H9 (cell line): ENCODE results near the gene VEZF1. TPM values are rescaled to one million over a fixed set of nuclear protein-coding genes. Genes with fewer than 3 reads are reported as not detected.

Source experiments
- DNase-seq: peaks from one replicate; pipeline ENCODE4 v3.0.0-alpha.2; 2017
- H2AFZ ChIP-seq: one replicate; pipeline ENCODE4 v1.6.1; 2013; ENCODE audit warnings: mild to moderate bottlenecking, low read length, control low read depth, moderate library complexity
- H2AK5ac ChIP-seq: 2 replicates; pipeline ENCODE4 v1.6.1; 2013; ENCODE audit warnings: low read length, control low read depth, mixed read lengths; ENCODE audit not compliant: insufficient read length
- H2BK120ac ChIP-seq: one replicate; pipeline ENCODE4 v1.6.1; 2013; ENCODE audit warnings: low read depth, mild to moderate bottlenecking, low read length, control low read depth, inconsistent platforms; ENCODE audit not compliant: poor library complexity, severe bottlenecking
- H2BK12ac ChIP-seq: 2 replicates; pipeline ENCODE4 v1.6.1; 2013; ENCODE audit warnings: low read length, control low read depth, mixed read lengths, low read depth; ENCODE audit not compliant: insufficient read length
- H2BK15ac ChIP-seq: 2 replicates; pipeline ENCODE4 v1.6.1; 2013; ENCODE audit warnings: low read depth, low read length, control low read depth
- H2BK20ac ChIP-seq: one replicate; pipeline ENCODE4 v1.6.1; 2013; ENCODE audit warnings: low read depth, mild to moderate bottlenecking, low read length, control low read depth, inconsistent platforms; ENCODE audit not compliant: poor library complexity, severe bottlenecking
- H2BK5ac ChIP-seq: 2 replicates; pipeline ENCODE4 v1.6.1; 2013; ENCODE audit warnings: low read length, control low read depth, mixed read lengths; ENCODE audit not compliant: insufficient read length
- H3K14ac ChIP-seq: 2 replicates; pipeline ENCODE4 v1.6.1; 2013; ENCODE audit warnings: low read length, control low read depth; ENCODE audit not compliant: insufficient read depth
- H3K18ac ChIP-seq: 2 replicates; pipeline ENCODE4 v1.6.1; 2013; ENCODE audit warnings: low read depth, mild to moderate bottlenecking, mixed read lengths, low read length, control low read depth; ENCODE audit not compliant: insufficient read length
- H3K23ac ChIP-seq: 2 replicates; pipeline ENCODE4 v1.6.1; 2013; ENCODE audit warnings: low read length, control low read depth, mixed read lengths, low read depth; ENCODE audit not compliant: insufficient read length
- H3K23me2 ChIP-seq: 2 replicates; pipeline ENCODE4 v1.6.1; 2013; ENCODE audit warnings: low read depth, mild to moderate bottlenecking, mixed read lengths, low read length, control low read depth; ENCODE audit not compliant: insufficient read length, poor library complexity, severe bottlenecking
- H3K27ac ChIP-seq: 2 replicates; pipeline ENCODE4 v1.5.1; 2013; ENCODE audit warnings: low read length, control low read depth, mixed read lengths, low read depth; ENCODE audit not compliant: insufficient read length
- H3K27me3 ChIP-seq: 2 replicates; pipeline ENCODE4 v1.6.1; 2013; ENCODE audit warnings: low read length, control low read depth, inconsistent platforms; ENCODE audit not compliant: insufficient read depth
- H3K4ac ChIP-seq: 2 replicates; pipeline ENCODE4 v1.6.1; 2013; ENCODE audit warnings: low read depth, mild to moderate bottlenecking, control low read depth, inconsistent platforms, low read length, moderate library complexity
- H3K4me1 ChIP-seq: 2 replicates; pipeline ENCODE4 v1.6.1; 2013; ENCODE audit warnings: low read length, control low read depth, inconsistent platforms; ENCODE audit not compliant: insufficient read depth
- H3K4me2 ChIP-seq: 2 replicates; pipeline ENCODE4 v1.6.1; 2013; ENCODE audit warnings: low read length, control low read depth, mixed read lengths; ENCODE audit not compliant: insufficient read length, insufficient read depth
- H3K56ac ChIP-seq: 2 replicates; pipeline ENCODE4 v1.6.1; 2013; ENCODE audit warnings: low read depth, mild to moderate bottlenecking, mixed read lengths, low read length, control low read depth; ENCODE audit not compliant: insufficient read length
- H3K79me1 ChIP-seq: 2 replicates; pipeline ENCODE4 v1.6.1; 2013; ENCODE audit warnings: low read depth, mild to moderate bottlenecking, moderate library complexity, low read length, control low read depth, inconsistent platforms; ENCODE audit not compliant: insufficient read depth, poor library complexity, severe bottlenecking
- H3K79me2 ChIP-seq: 2 replicates; pipeline ENCODE4 v1.6.1; 2013; ENCODE audit warnings: low read length, control low read depth, inconsistent platforms; ENCODE audit not compliant: insufficient read depth
- H3K9ac ChIP-seq: 2 replicates; pipeline ENCODE4 v1.6.1; 2013; ENCODE audit warnings: low read length, control low read depth, mixed read lengths; ENCODE audit not compliant: insufficient read length; ENCODE audit errors: extremely low read depth
- H3K9me3 ChIP-seq: one replicate; pipeline ENCODE4 v1.6.1; 2013; ENCODE audit warnings: low read depth, low read length, inconsistent platforms; ENCODE audit not compliant: control insufficient read depth
- H3T11ph ChIP-seq: one replicate; pipeline ENCODE4 v1.6.1; 2013; ENCODE audit warnings: mild to moderate bottlenecking, low read length, control low read depth, inconsistent platforms
- H4K20me1 ChIP-seq: one replicate; pipeline ENCODE4 v1.6.1; 2013; ENCODE audit not compliant: control insufficient read depth, insufficient read length, insufficient read depth
- H4K5ac ChIP-seq: 2 replicates; pipeline ENCODE4 v1.6.1; 2013; ENCODE audit warnings: low read depth, mild to moderate bottlenecking, mixed read lengths, low read length, control low read depth; ENCODE audit not compliant: insufficient read length
- H4K8ac ChIP-seq: replicated peaks from 2 replicates; pipeline ENCODE4 v1.6.1; 2013; ENCODE audit warnings: low read length, control low read depth, mixed read lengths, low read depth; ENCODE audit not compliant: insufficient read length
- H4K91ac ChIP-seq: 2 replicates; pipeline ENCODE4 v1.6.1; 2013; ENCODE audit warnings: low read depth, mild to moderate bottlenecking, moderate library complexity, mixed read lengths, low read length, control low read depth; ENCODE audit not compliant: insufficient read length
- H3K27ac Mint-ChIP-seq, 3 experiments: 2 replicates in 2 of 3; 3 replicates in 1 of 3; pipeline ENCODE4 v1.8.0; 2020 to 2021; ENCODE audit warnings: mixed read lengths in 3 of 3, mild to moderate bottlenecking in 1 of 3, moderate library complexity in 1 of 3
- H3K27me3 Mint-ChIP-seq: 2 replicates; pipeline ENCODE4 v1.8.0; 2021; ENCODE audit warnings: low read depth, mild to moderate bottlenecking, moderate library complexity, mixed read lengths
- H3K36me3 Mint-ChIP-seq, 3 experiments: 2 replicates in 2 of 3; 3 replicates in 1 of 3; pipeline ENCODE4 v1.8.0; 2020 to 2021; ENCODE audit warnings: low read depth in 3 of 3, mixed read lengths in 3 of 3; ENCODE audit not compliant: insufficient read depth in 1 of 3
- H3K4me1 Mint-ChIP-seq, 2 experiments: 2 replicates each; pipeline ENCODE4 v1.8.0; 2020; ENCODE audit warnings: mixed read lengths in 2 of 2
- H3K4me3 Mint-ChIP-seq, 2 experiments: 2 replicates in 1 of 2; 3 replicates in 1 of 2; pipeline ENCODE4 v1.8.0; 2020 to 2021; ENCODE audit warnings: mild to moderate bottlenecking in 2 of 2, mixed read lengths in 2 of 2, moderate library complexity in 1 of 2
- H3K9me3 Mint-ChIP-seq, 2 experiments: 2 replicates in 1 of 2; 3 replicates in 1 of 2; pipeline ENCODE4 v1.8.0; 2020; ENCODE audit warnings: mild to moderate bottlenecking in 2 of 2, mixed read lengths in 2 of 2, moderate library complexity in 1 of 2
- CTCF ChIP-seq: fragments of 200-600 bp; sonication (generic); conservative IDR thresholded peaks from 3 replicates; pipeline ENCODE4 v1.8.0; 2021; ENCODE audit warnings: antibody characterized with exemption, mild to moderate bottlenecking
- WGBS: extraction: QIAGEN DNeasy Blood & Tissue Kit; methylation state at CpG from one replicate; pipeline ENCODE4 v1.1.7; 2013; ENCODE audit warnings: missing lambda C conversion rate, low lambda C conversion rate, mixed read lengths; ENCODE audit not compliant: insufficient read length; ENCODE audit errors: extremely low coverage; 5-methylcytosine and 5-hydroxymethylcytosine counted together
- total RNA-seq: library from RNA; stranded (reverse); gene quantifications from 2 replicates; pipeline ENCODE4 v1.2.1, GENCODE V29; 2021

VEZF1 gene
- total RNA-seq, 1 experiment from 2014 or later, result 58.1 TPM

- Histone ChIP-seq H4K8ac (no peak overlapping the region), H3K9ac (no peak overlapping the region)
- no peaks in the 10 kb centered on the region for H3K36me3 Mint-ChIP-seq
Measured at GRCh38 chr17:57940653-57941329, 47.3 kb downstream of the VEZF1 start.

More at GRCh38 chr17:57940653-57941329, 47.3 kb downstream of the VEZF1 start:
- Histone ChIP-seq H3K9me3 (no peaks in the 10 kb centered on the region), H2BK20ac (no peak overlapping the region), H3K4me1 (peaks cover 2% of the 10 kb centered on the region; the same call in 1 of the 2 replicates), H4K20me1 (peaks cover 2% of the 10 kb centered on the region), H3K23me2 (no peaks in the 10 kb centered on the region), H3K23ac (no peak overlapping the region), H4K91ac (no peak overlapping the region), H2BK12ac (no peak overlapping the region), H3K27me3 (no peaks in the 10 kb centered on the region), H3K4me2 (no peak overlapping the region), H3K4ac (no peak overlapping the region), H3K14ac (no peak overlapping the region), H2AFZ (no peak overlapping the region), H4K5ac (no peak overlapping the region), H2AK5ac (no peak overlapping the region), H2BK120ac (no peak overlapping the region), H3K79me2 (no peaks in the 10 kb centered on the region), H3K18ac (no peak overlapping the region), H3K27ac (no peak overlapping the region), H3K56ac (no peak overlapping the region), H2BK15ac (no peak overlapping the region), H2BK5ac (no peak overlapping the region), H3K79me1 (no peaks in the 10 kb centered on the region), H3T11ph (no peak overlapping the region)
- Mint-ChIP-seq H3K27ac (no peak overlapping the region), H3K27me3 (no peaks in the 10 kb centered on the region), H3K9me3 (no peaks in the 10 kb centered on the region), H3K4me1 (peaks cover 21 to 22% of the 10 kb centered on the region in 2 experiments), H3K4me3 (no peak overlapping the region)
- DNase-seq, result no peak
- no CpG with 5 or more reads among the region's 5 CpGs for WGBS
- TF ChIP-seq CTCF, result no peak
